ENCODE measurements around the gene GAGE12F.
"Not testable (repeated sequence)": the region's sequence is repeated elsewhere in the genome, so short reads cannot be mapped to it uniquely, and the experiment has no call there.

GRCh38 chrX:49598720-49599119 is 38.1 kb downstream of the GAGE12F start, which contains the start of gene GAGE1:
- TF ChIP-seq CTCF, POLR2A (IDR thresholded peaks at IDR 0.05): not testable (repeated sequence)
